GM12878 (cell line): ENCODE measurements around the gene AGPAT2. TPM values are rescaled to one million over a fixed set of nuclear protein-coding genes. Genes with fewer than 3 reads are reported as not detected.

ENCODE experiments used
- ATAC-seq: fragments of 200-7000 bp; cut with Tn5 transposase; 3 replicates; pipeline ENCODE4 v1.9.1; 2020; ENCODE audit warnings: mild to moderate bottlenecking, moderate library complexity
- BruUV-seq: library from RNA; stranded (reverse); fragments of 400-500 nt; replicated peaks from 2 replicates; lab custom pipeline; 2021; lab: Mats Ljungman, UMichigan
- CTCF ChIA-PET: fragments of 300-600 bp; sonication (Branson Sonifier 250); formaldehyde crosslinking; extraction: SDS; loops from one replicate; lab custom pipeline; 2021; ENCODE audit warnings: inconsistent platforms; lab: Yijun Ruan, JAX
- POLR2A ChIA-PET: fragments of 350-600 bp; formaldehyde crosslinking; extraction: SDS; loops from one replicate; lab custom pipeline; 2021; ENCODE audit warnings: inconsistent platforms; lab: Charles Lee
- RAD21 ChIA-PET: fragments of 300-600 bp; sonication (Branson Sonifier 250); formaldehyde crosslinking; loops from one replicate; lab custom pipeline; 2023; ENCODE audit warnings: antibody characterized with exemption; ENCODE audit not compliant: unreplicated experiment; lab: Charles Lee
- SMC1A ChIA-PET: fragments of 300-600 bp; sonication (Branson Sonifier 250); formaldehyde crosslinking; loops from one replicate; lab custom pipeline; 2023; ENCODE audit not compliant: unreplicated experiment, uncharacterized antibody; lab: Charles Lee
- DNase-seq: peaks from one replicate; pipeline ENCODE4 v3.0.0-alpha.2; 2011; ENCODE audit warnings: low read depth, low spot score
- FAIRE-seq: peaks from 3 replicates; lab custom pipeline; 2011; peaks lifted over from hg19 to GRCh38; lab: Jason Lieb, UNC
- H2AFZ ChIP-seq: 2 replicates; pipeline ENCODE4 v1.6.0; 2011; ENCODE audit warnings: low read depth, low read length, control low read depth; ENCODE audit not compliant: control insufficient read depth
- H3K27ac ChIP-seq: 2 replicates; pipeline ENCODE4 v1.5.1; 2011; ENCODE audit warnings: control low read depth; ENCODE audit not compliant: control insufficient read depth, insufficient read depth
- H3K27me3 ChIP-seq, 2 experiments: replicated peaks in 1 of 2; 2 replicates each; pipeline versions ENCODE4 v1.6.0 to v1.6.1; 2011; ENCODE audit warnings: low read length in 1 of 2; ENCODE audit not compliant: control insufficient read depth in 2 of 2, insufficient read depth in 2 of 2
- H3K36me3 ChIP-seq, 2 experiments: 2 replicates each; pipeline ENCODE4 v1.5.1; 2011; ENCODE audit warnings: low read length in 1 of 2; ENCODE audit not compliant: control insufficient read depth in 2 of 2, insufficient read depth in 2 of 2
- H3K4me1 ChIP-seq: 2 replicates; pipeline ENCODE4 v1.6.1; 2011; ENCODE audit warnings: mild to moderate bottlenecking, low read length, moderate library complexity, mixed read lengths; ENCODE audit not compliant: control insufficient read depth, insufficient read depth
- H3K4me2 ChIP-seq: 2 replicates; pipeline ENCODE4 v1.6.0; 2011; ENCODE audit warnings: control low read depth; ENCODE audit not compliant: control insufficient read depth, insufficient read depth
- H3K4me3 ChIP-seq: fragments of 200-600 bp; sonication (generic); 2 replicates; pipeline ENCODE4 v1.5.1; 2016
- H3K79me2 ChIP-seq: 2 replicates; pipeline ENCODE4 v1.6.0; 2011; ENCODE audit warnings: low read length; ENCODE audit not compliant: control insufficient read depth, insufficient read depth
- H3K9ac ChIP-seq: 2 replicates; pipeline ENCODE4 v1.8.0; 2011; ENCODE audit warnings: low read length, control low read depth, mixed read lengths; ENCODE audit not compliant: control insufficient read depth, insufficient read depth
- H3K9me3 ChIP-seq: replicated peaks from 3 replicates; pipeline ENCODE4 v1.5.1; 2011; ENCODE audit warnings: mild to moderate bottlenecking, low read length; ENCODE audit not compliant: control insufficient read depth, insufficient read depth
- H4K20me1 ChIP-seq: 2 replicates; pipeline ENCODE4 v1.6.0; 2011; ENCODE audit not compliant: control insufficient read depth, insufficient read depth
- CBFB ChIP-seq: IDR thresholded peaks from 2 replicates; pipeline ENCODE4 v1.6.1; 2016; ENCODE audit warnings: antibody characterized with exemption, low read depth
- CBX3 ChIP-seq: fragments of 200-600 bp; sonication (generic); IDR thresholded peaks from 2 replicates; pipeline ENCODE4 v1.6.1; 2016; ENCODE audit warnings: low read depth, borderline replicate concordance
- CREM ChIP-seq: IDR thresholded peaks from 2 replicates; pipeline ENCODE4 v1.6.1; 2014; ENCODE audit warnings: antibody characterized with exemption, low read depth
- KAT2A ChIP-seq: conservative IDR thresholded peaks from 2 replicates; pipeline ENCODE4 v1.6.1; 2011; ENCODE audit warnings: low read depth, low read length; ENCODE audit not compliant: control insufficient read depth
- KLF5 ChIP-seq: fragments of 450-650 bp; IDR thresholded peaks from 2 replicates; pipeline ENCODE4 v1.6.1; 2014; ENCODE audit warnings: mild to moderate bottlenecking; ENCODE audit not compliant: partially characterized antibody
- LARP7 ChIP-seq: fragments of 450-650 bp; IDR thresholded peaks from 2 replicates; pipeline ENCODE4 v1.6.1; 2017; ENCODE audit warnings: mild to moderate bottlenecking
- NFXL1 ChIP-seq: fragments of 450-650 bp; IDR thresholded peaks from 2 replicates; pipeline ENCODE4 v1.6.1; 2017; ENCODE audit warnings: antibody characterized with exemption, mild to moderate bottlenecking, borderline replicate concordance
- POLR2AphosphoS2 ChIP-seq: IDR thresholded peaks from 2 replicates; pipeline ENCODE4 v1.6.1; 2011; ENCODE audit warnings: low read depth, mild to moderate bottlenecking, low read length, improper control_type of control experiment, moderate library complexity
- RBBP5 ChIP-seq: fragments of 200-600 bp; sonication (generic); conservative IDR thresholded peaks from 2 replicates; pipeline ENCODE4 v1.6.1; 2016
- ZNF24 ChIP-seq: fragments of 450-650 bp; IDR thresholded peaks from 2 replicates; pipeline ENCODE4 v1.6.1; 2017; ENCODE audit warnings: antibody characterized with exemption, mild to moderate bottlenecking
- WGBS: methylation state at CpG from one replicate; pipeline ENCODE4 v1.1.6; 2016; ENCODE audit warnings: low lambda C conversion rate; ENCODE audit not compliant: insufficient replicate concordance, insufficient coverage; ENCODE audit errors: missing lambda C conversion rate; 5-methylcytosine and 5-hydroxymethylcytosine counted together
- in situ Hi-C: fragments of 300-500 bp; cut with MboI; formaldehyde crosslinking; loops from 9 replicates; pipeline ENCODE4 v1.14.3; 2018; ENCODE audit warnings: mixed read lengths
- intact Hi-C: fragments of 100-400 bp; cut with micrococcal nuclease; formaldehyde crosslinking; loops from one replicate; pipeline ENCODE4 v1.14.2; 2022; ENCODE audit not compliant: unreplicated experiment
- polyA plus RNA-seq, 11 experiments: library from polyadenylated mRNA; depleted of rRNA in 4 of 11; unstranded in 6 of 11; stranded (reverse) in 5 of 11; fragments of >200 nt; fragmentation: Nextera tagmentation in 4 of 11; fragmentation: Illumina TruSeq in 1 of 11; extraction: Ambion mirVana in 4 of 11; extraction: Trizol in 1 of 11; gene quantifications; 1 replicate in 1 of 11; 2 replicates in 10 of 11; pipeline versions ENCODE4 v1.2.1 to v1.2.3, GENCODE V29; 2011 to 2016; ENCODE audit warnings: inconsistent platforms in 2 of 11, missing spikeins in 2 of 11, low read depth in 1 of 11
- total RNA-seq, 4 experiments: library from RNA; depleted of rRNA in 3 of 4; stranded (reverse); fragments of >200 nt in 3 of 4; fragmentation: Illumina TruSeq in 1 of 4; extraction: Trizol in 1 of 4; gene quantifications; 2 replicates each; pipeline versions ENCODE4 v1.2.1 to v1.2.3, GENCODE V29; 2013 to 2021

Gene AGPAT2
- total and polyA plus RNA-seq, 10 of the 15 experiments (the other 5 are each of a cell fraction or from before 2014, with no cell fraction given): 0.10 to 28.5 (median 18.2) TPM

DNA sequence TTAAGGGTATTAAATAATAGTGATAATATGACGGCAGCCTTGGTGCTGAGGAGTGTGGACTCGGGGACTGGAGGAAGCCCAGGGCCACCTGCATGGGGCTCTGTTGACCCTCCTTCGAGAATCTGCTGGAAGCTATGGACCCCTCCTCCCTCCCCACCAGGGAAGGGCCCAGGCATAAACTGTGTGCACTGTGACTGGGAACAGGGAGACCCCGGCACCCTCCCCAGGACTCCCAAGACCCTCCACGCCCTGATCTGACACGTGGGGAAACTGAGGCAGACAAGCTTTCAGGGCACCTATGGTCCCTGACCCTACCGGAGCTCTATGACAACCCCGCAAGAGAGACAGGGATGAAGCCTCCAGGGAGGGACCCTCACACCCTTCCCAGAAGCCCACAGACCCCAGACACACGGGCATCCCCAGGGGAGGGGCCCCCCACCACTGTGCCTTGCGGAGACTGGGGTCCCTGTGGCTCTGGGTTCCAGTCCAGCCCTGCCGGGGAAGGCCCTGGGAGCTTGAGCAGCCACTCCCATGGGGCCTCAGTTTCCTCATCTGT, 31.0 kb downstream of the AGPAT2 start:
- H4K20me1 ChIP-seq: no peaks in the 10 kb centered on the region
- SMC1A ChIA-PET: no interaction called here
- H3K27me3 ChIP-seq: peaks cover 20 to 22% of the 10 kb centered on the region in 2 experiments
- no peak for TF ChIP-seq CBX3
- TF ChIP-seq KLF5: no peak
- TF ChIP-seq POLR2AphosphoS2: no peak
- no peak for TF ChIP-seq LARP7
- TF ChIP-seq KAT2A: no peak
- TF ChIP-seq NFXL1: no peak
- TF ChIP-seq CREM: no peak
- no peak for TF ChIP-seq CBFB
- TF ChIP-seq ZNF24: no peak
- TF ChIP-seq RBBP5: no peak
- no peak overlapping the region for H3K4me3 ChIP-seq
- H3K79me2 ChIP-seq: no peaks in the 10 kb centered on the region
- CTCF ChIA-PET: interaction anchor here (1.8 kb wide), 1 partner anchor 16 kb away, joined by 8 read pairs; no protein-coding TSS in a partner anchor
- no peaks in the 10 kb centered on the region for H3K9me3 ChIP-seq
- RAD21 ChIA-PET: interaction anchor here (1.0 kb wide), 1 partner anchor 170 kb away, joined by 3 read pairs; no protein-coding TSS in a partner anchor
- intact Hi-C loops (no loop called here), in situ Hi-C loops (no loop called here)
- H3K4me2 ChIP-seq: no peak overlapping the region
- H2AFZ ChIP-seq: no peak overlapping the region
- no peak overlapping the region for H3K9ac ChIP-seq
- no peaks in the 10 kb centered on the region for H3K4me1 ChIP-seq
- H3K36me3 ChIP-seq: no peaks in the 10 kb centered on the region
- no TSS peak for BruUV-seq
- H3K27ac ChIP-seq: no peak overlapping the region
- 4% methylated on average over 11 of the region's 11 CpGs for WGBS
- no peak for FAIRE-seq
- POLR2A ChIA-PET: no interaction called here
- DNase-seq: no peak
- ATAC-seq: no peak
